CD14-positive monocyte (primary cell): ENCODE results near the gene MBNL3. TPM values are rescaled to one million over a fixed set of nuclear protein-coding genes. Genes with fewer than 3 reads are reported as not detected.
A peak's percentile ranks its signal among the peaks of the same experiment; 100 is the strongest.

Source experiments
- DNase-seq, 3 donors: peaks; one replicate each; pipeline ENCODE4 v3.0.0-alpha.2; 2011 to 2022
- H2AFZ ChIP-seq: 2 replicates; pipeline ENCODE4 v1.6.0; 2012; ENCODE audit warnings: mild to moderate bottlenecking, low read depth, low read length, inconsistent platforms; ENCODE audit not compliant: insufficient read depth, poor library complexity, severe bottlenecking
- H3K27ac ChIP-seq, 2 donors: 1 replicate in 1 of 2; 2 replicates in 1 of 2; pipeline ENCODE4 v1.5.1; 2012 to 2013; ENCODE audit warnings: low read length in 2 of 2, control low read depth in 1 of 2, inconsistent platforms in 1 of 2, low read depth in 1 of 2, mild to moderate bottlenecking in 1 of 2
- H3K27me3 ChIP-seq, 2 donors: one replicate each; pipeline versions ENCODE4 v1.6.0 to v1.6.1; 2011 to 2013; ENCODE audit warnings: low read length in 2 of 2; ENCODE audit not compliant: control insufficient read depth in 2 of 2, insufficient read depth in 2 of 2
- H3K36me3 ChIP-seq, 2 donors: replicated peaks in 1 of 2; 1 replicate in 1 of 2; 2 replicates in 1 of 2; pipeline versions ENCODE4 v1.5.1 to v1.6.1; 2012 to 2013; ENCODE audit warnings: low read length in 2 of 2, control low read depth in 1 of 2, inconsistent platforms in 1 of 2, mild to moderate bottlenecking in 1 of 2; ENCODE audit not compliant: insufficient read depth in 2 of 2, control insufficient read depth in 1 of 2
- H3K4me1 ChIP-seq, 2 donors: 1 replicate in 1 of 2; 2 replicates in 1 of 2; pipeline versions ENCODE4 v1.5.1 to v1.6.1; 2012 to 2013; ENCODE audit warnings: low read length in 2 of 2, control low read depth in 1 of 2, inconsistent platforms in 1 of 2, mild to moderate bottlenecking in 1 of 2, moderate library complexity in 1 of 2; ENCODE audit not compliant: insufficient read depth in 2 of 2, control insufficient read depth in 1 of 2
- H3K4me2 ChIP-seq: replicated peaks from 2 replicates; pipeline ENCODE3; 2012; ENCODE audit warnings: low read length, moderate library complexity, mild to moderate bottlenecking; ENCODE audit not compliant: poor library complexity, severe bottlenecking; ENCODE audit errors: extremely low read depth
- H3K4me3 ChIP-seq, 3 experiments: fragments of 200-600 bp in 1 of 3; sonication (generic) in 1 of 3; replicated peaks in 1 of 3; 1 replicate in 2 of 3; 2 replicates in 1 of 3; pipeline ENCODE4 v1.5.1; 2011 to 2013; ENCODE audit warnings: low read length in 3 of 3, mild to moderate bottlenecking in 3 of 3, control low read depth in 2 of 3, low read depth in 2 of 3, inconsistent platforms in 1 of 3, moderate library complexity in 1 of 3
- H3K79me2 ChIP-seq: 2 replicates; pipeline ENCODE4 v1.6.0; 2012; ENCODE audit warnings: mild to moderate bottlenecking, control low read depth, inconsistent platforms, low read length, moderate library complexity; ENCODE audit not compliant: insufficient read depth
- H3K9ac ChIP-seq: 2 replicates; pipeline ENCODE4 v1.6.0; 2017; ENCODE audit warnings: low read length, mild to moderate bottlenecking; ENCODE audit not compliant: insufficient read depth, poor library complexity, severe bottlenecking
- H3K9me3 ChIP-seq, 2 donors: replicated peaks in 1 of 2; 1 replicate in 1 of 2; 2 replicates in 1 of 2; pipeline versions ENCODE4 v1.5.1 to v1.6.1; 2012 to 2013; ENCODE audit warnings: low read length in 2 of 2, control low read depth in 1 of 2; ENCODE audit not compliant: control insufficient read depth in 1 of 2, insufficient read depth in 1 of 2
- H4K20me1 ChIP-seq: 2 replicates; pipeline ENCODE4 v1.6.0; 2012; ENCODE audit warnings: mild to moderate bottlenecking, low read length, control low read depth, moderate library complexity; ENCODE audit not compliant: insufficient read depth
- H3K27ac Mint-ChIP-seq, 7 donors: one replicate each; pipeline ENCODE4 v1.8.0; 2020; ENCODE audit warnings: mild to moderate bottlenecking in 7 of 7, mixed read lengths in 7 of 7, moderate library complexity in 6 of 7, inconsistent platforms in 2 of 7
- H3K27me3 Mint-ChIP-seq, 3 donors: one replicate each; pipeline ENCODE4 v1.8.0; 2021 to 2022; ENCODE audit warnings: low read depth in 3 of 3, mild to moderate bottlenecking in 3 of 3, mixed read lengths in 3 of 3, moderate library complexity in 3 of 3, inconsistent platforms in 1 of 3
- H3K36me3 Mint-ChIP-seq, 2 donors: one replicate each; pipeline ENCODE4 v1.8.0; 2020; ENCODE audit warnings: mixed read lengths in 2 of 2, inconsistent platforms in 1 of 2, mild to moderate bottlenecking in 1 of 2
- H3K4me1 Mint-ChIP-seq: one replicate; pipeline ENCODE4 v1.8.0; 2020; ENCODE audit warnings: mild to moderate bottlenecking, mixed read lengths
- H3K4me3 Mint-ChIP-seq, 2 donors: one replicate each; pipeline ENCODE4 v1.8.0; 2020; ENCODE audit warnings: mild to moderate bottlenecking in 2 of 2, mixed read lengths in 2 of 2, moderate library complexity in 1 of 2
- H3K9me3 Mint-ChIP-seq, 7 donors: one replicate each; pipeline ENCODE4 v1.8.0; 2020 to 2022; ENCODE audit warnings: mixed read lengths in 7 of 7, mild to moderate bottlenecking in 6 of 7, moderate library complexity in 6 of 7, inconsistent platforms in 2 of 7
- WGBS: methylation state at CpG from one replicate; pipeline ENCODE4 v1.1.5; 2013; ENCODE audit warnings: missing lambda C conversion rate; ENCODE audit not compliant: insufficient coverage; 5-methylcytosine and 5-hydroxymethylcytosine counted together
- intact Hi-C, 2 donors: fragments of 100-400 bp; cut with micrococcal nuclease; formaldehyde crosslinking; loops; one replicate each; pipeline versions ENCODE4 v1.15.0 to v1.15.1; 2023
- polyA minus RNA-seq: library from RNA; depleted of rRNA, polyadenylated mRNA; stranded (reverse); fragments of >200 nt; gene quantifications from 2 replicates; pipeline ENCODE4 v1.2.3, GENCODE V29; 2012
- polyA plus RNA-seq, 3 donors: library from polyadenylated mRNA; depleted of rRNA in 1 of 3; unstranded in 2 of 3; stranded (reverse) in 1 of 3; fragments of 300-500 nt in 2 of 3; fragments of >200 nt in 1 of 3; fragmentation: Illumina TruSeq in 2 of 3; gene quantifications; 1 replicate in 2 of 3; 2 replicates in 1 of 3; pipeline ENCODE4 v1.2.3, GENCODE V29; 2012 to 2021
- total RNA-seq, 12 experiments: library from RNA in 1 of 12; stranded (reverse) in 1 of 12; fragments of 120-200 nt in 1 of 12; gene quantifications; one replicate each; pipeline ENCODE4 v1.2.4 and lab custom pipeline; 2013 to 2026; ENCODE audit warnings: mixed read lengths in 6 of 12, inconsistent platforms in 1 of 12
- TF ChIP-seq, protein P1 (sequence below): fragments of 200-600 bp; IDR thresholded peaks from one replicate; pipeline ENCODE4 v1.8.0; 2022; ENCODE audit warnings: antibody characterized with exemption, mild to moderate bottlenecking

The MBNL3 gene, protein sequence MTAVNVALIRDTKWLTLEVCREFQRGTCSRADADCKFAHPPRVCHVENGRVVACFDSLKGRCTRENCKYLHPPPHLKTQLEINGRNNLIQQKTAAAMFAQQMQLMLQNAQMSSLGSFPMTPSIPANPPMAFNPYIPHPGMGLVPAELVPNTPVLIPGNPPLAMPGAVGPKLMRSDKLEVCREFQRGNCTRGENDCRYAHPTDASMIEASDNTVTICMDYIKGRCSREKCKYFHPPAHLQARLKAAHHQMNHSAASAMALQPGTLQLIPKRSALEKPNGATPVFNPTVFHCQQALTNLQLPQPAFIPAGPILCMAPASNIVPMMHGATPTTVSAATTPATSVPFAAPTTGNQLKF
- 14.3 TPM for total RNA-seq (2013)
- 10 to 100 TPM in 2 of 3 donors, 1 to 10 TPM in 1; 7.4 to 32.8 (median 22.4) TPM for polyA plus RNA-seq
- 13.9 and 25.8 TPM in 2 replicates for polyA minus RNA-seq
- total RNA-seq (lab: John Stamatoyannopoulos, UW) = 6.0 to 145 (median 55.6) reads per million in 11 experiments

DNA sequence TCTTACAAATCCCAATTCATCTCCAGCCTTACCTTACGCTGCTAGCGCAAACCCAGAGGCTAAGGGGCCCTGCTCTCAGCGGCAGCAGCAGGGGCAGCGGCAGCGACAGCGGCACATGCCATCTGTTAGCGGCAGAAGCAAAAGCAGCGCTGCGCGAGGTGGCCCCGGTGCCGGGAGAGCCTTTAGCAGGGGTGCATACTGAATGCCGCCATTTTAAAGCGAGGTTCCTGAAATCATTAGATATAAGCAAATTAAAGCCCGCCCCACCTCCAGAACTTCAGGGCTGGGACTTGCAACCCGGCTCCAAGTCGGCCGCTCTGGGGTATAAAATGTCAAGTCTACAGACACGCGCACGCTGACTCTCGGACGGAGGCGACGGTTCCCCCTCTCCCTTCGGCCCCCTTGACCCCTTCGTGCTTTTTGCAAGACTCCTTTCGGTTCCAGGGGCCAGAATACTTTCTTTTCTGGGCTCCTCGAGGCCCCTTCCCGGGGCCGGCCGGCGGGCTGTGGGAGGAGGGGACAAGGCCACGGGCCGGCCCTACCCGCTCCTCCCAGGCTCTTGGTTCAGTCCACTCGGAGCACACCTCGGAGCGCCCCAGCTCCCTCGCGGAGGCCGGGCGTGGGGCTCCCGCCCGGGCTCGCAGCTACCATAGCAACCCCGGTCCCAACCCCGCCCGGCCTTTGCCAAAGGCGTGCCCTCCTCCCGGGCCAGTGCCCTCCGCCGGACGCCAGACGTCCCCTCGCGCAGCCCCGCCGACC, at the start of gene MBNL3:
Gene MBNL3 (minus strand): TSS at position 220 of the 759 bp plus-strand sequence. CDS start 49,427 bp downstream, outside the sequence.
- H3K27me3 Mint-ChIP-seq = peaks cover 0 to 7% (median 0%) of the 10 kb centered on the region in 3 donors
- TF ChIP-seq, protein P1, sequence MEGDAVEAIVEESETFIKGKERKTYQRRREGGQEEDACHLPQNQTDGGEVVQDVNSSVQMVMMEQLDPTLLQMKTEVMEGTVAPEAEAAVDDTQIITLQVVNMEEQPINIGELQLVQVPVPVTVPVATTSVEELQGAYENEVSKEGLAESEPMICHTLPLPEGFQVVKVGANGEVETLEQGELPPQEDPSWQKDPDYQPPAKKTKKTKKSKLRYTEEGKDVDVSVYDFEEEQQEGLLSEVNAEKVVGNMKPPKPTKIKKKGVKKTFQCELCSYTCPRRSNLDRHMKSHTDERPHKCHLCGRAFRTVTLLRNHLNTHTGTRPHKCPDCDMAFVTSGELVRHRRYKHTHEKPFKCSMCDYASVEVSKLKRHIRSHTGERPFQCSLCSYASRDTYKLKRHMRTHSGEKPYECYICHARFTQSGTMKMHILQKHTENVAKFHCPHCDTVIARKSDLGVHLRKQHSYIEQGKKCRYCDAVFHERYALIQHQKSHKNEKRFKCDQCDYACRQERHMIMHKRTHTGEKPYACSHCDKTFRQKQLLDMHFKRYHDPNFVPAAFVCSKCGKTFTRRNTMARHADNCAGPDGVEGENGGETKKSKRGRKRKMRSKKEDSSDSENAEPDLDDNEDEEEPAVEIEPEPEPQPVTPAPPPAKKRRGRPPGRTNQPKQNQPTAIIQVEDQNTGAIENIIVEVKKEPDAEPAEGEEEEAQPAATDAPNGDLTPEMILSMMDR = no peak
- peaks cover 0 to 13% (median 7%) of the 10 kb centered on the region in 7 donors for H3K9me3 Mint-ChIP-seq
- H3K4me1 ChIP-seq = peaks cover 42 to 46% of the 10 kb centered on the region in 2 donors
- H3K4me1 Mint-ChIP-seq = peaks cover 48% of the 10 kb centered on the region
- peak within 1 kb of the TSS; percentile 76 for H3K9ac ChIP-seq
- H3K36me3 Mint-ChIP-seq = no peaks in the 10 kb centered on the region
- H3K79me2 ChIP-seq = peaks cover 37% of the 10 kb centered on the region
- peak within 1 kb of the TSS; percentile 89 to 90 for H3K4me3 Mint-ChIP-seq
- no peaks in the 10 kb centered on the region for H3K27me3 ChIP-seq
- H3K4me2 ChIP-seq = peak within 1 kb of the TSS; percentile 75
- H3K9me3 ChIP-seq = peaks cover 0 to 6% of the 10 kb centered on the region in 2 donors
- no peaks in the 10 kb centered on the region for H3K36me3 ChIP-seq
- WGBS = under 1% methylated on average over 46 of the region's 59 CpGs
- peak within 1 kb of the TSS; percentile 89 to 95 (median 93) for H3K27ac Mint-ChIP-seq
- H3K27ac ChIP-seq = peak within 1 kb of the TSS; percentile 88 to 94
- peak; percentile 47 to 58 (median 50) for DNase-seq
- intact Hi-C loops = loop anchor here (10.0 kb wide), 1 partner anchor 274 kb away; the partner anchor contains the start of gene RAP2C (in 2 of the 2)
- peak within 1 kb of the TSS; percentile 53 to 81 (median 68) for H3K4me3 ChIP-seq
- H2AFZ ChIP-seq = peak within 1 kb of the TSS; percentile 77
- no peaks in the 10 kb centered on the region for H4K20me1 ChIP-seq

DNA sequence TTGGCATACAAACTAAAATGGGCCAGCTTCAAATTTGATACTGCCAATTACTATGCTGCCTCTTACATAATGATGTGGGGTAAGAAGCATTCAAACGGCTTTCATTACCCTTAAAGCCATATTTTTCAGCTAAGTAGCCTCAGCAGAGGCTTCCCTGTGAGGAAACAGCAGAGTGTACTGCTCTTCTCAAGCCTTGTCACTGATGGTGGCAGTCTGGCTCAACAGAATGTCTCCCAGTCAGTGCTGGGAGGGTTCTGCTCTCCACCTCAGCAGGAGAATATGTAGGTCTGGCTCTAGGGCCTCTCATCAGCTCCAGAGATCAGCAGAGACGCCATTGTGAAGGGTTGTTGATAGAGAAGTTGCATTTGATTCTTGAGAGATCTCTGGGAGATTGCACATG, 44.6 kb upstream of the MBNL3 start:
- Mint-ChIP-seq H3K27ac (no peak overlapping the region), H3K36me3 (no peaks in the 10 kb centered on the region), H3K9me3 (no peaks in the 10 kb centered on the region), H3K27me3 (peaks cover 1 to 3% (median 2%) of the 10 kb centered on the region in 3 donors), H3K4me3 (no peak overlapping the region), H3K4me1 (no peaks in the 10 kb centered on the region)
- TF ChIP-seq, protein P1 = no peak
- H2AFZ ChIP-seq = no peak overlapping the region
- no peak overlapping the region for H3K4me3 ChIP-seq
- no peaks in the 10 kb centered on the region for H4K20me1 ChIP-seq
- no peaks in the 10 kb centered on the region for H3K36me3 ChIP-seq
- H3K9me3 ChIP-seq = no peaks in the 10 kb centered on the region
- H3K79me2 ChIP-seq = no peaks in the 10 kb centered on the region
- intact Hi-C loops = no loop called here
- no peak for DNase-seq
- no CpG with 5 or more reads among the region's 2 CpGs for WGBS
- H3K9ac ChIP-seq = no peak overlapping the region
- no peak overlapping the region for H3K27ac ChIP-seq
- H3K4me2 ChIP-seq = no peak overlapping the region
- H3K27me3 ChIP-seq = no peaks in the 10 kb centered on the region
- H3K4me1 ChIP-seq = no peaks in the 10 kb centered on the region
